ENCODE results near the gene MAP1S. TPM values are rescaled to one million over a fixed set of nuclear protein-coding genes. Genes with fewer than 3 reads are reported as not detected.
"Not testable (repeated sequence)": the region's sequence is repeated elsewhere in the genome, so short reads cannot be mapped to it uniquely, and the experiment has no call there.

Gene MAP1S
- total RNA-seq, 1 donor from 2014 or later = 30.2 TPM

DNA sequence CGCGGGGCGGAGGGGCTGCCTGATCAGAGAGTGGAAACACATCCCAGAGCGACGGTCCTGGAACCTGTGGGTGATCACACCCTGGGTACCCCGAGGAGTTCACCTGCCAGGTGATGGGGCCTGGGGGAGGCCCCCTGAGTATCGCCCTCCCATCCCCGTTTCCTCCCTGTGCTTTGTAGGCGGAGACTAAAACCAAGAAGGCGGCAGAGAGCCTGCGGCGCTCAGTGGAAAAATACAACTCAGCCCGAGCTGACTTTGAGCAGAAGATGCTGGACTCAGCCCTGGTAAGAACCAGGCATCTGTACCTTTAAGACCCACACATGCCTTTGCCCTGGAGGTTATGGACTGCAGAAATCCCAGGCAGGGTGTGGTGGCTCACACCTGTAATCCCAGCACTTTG, 51.3 kb downstream of the MAP1S start:
- intact Hi-C loops (cut with DNase I) = no loop called here
- no peak for TF ChIP-seq POLR2AphosphoS5 (IDR thresholded peaks at IDR 0.05; ENCODE audit: insufficient read depth in 1 of 2, low read depth in 1 of 2)
- TF ChIP-seq, protein P1, sequence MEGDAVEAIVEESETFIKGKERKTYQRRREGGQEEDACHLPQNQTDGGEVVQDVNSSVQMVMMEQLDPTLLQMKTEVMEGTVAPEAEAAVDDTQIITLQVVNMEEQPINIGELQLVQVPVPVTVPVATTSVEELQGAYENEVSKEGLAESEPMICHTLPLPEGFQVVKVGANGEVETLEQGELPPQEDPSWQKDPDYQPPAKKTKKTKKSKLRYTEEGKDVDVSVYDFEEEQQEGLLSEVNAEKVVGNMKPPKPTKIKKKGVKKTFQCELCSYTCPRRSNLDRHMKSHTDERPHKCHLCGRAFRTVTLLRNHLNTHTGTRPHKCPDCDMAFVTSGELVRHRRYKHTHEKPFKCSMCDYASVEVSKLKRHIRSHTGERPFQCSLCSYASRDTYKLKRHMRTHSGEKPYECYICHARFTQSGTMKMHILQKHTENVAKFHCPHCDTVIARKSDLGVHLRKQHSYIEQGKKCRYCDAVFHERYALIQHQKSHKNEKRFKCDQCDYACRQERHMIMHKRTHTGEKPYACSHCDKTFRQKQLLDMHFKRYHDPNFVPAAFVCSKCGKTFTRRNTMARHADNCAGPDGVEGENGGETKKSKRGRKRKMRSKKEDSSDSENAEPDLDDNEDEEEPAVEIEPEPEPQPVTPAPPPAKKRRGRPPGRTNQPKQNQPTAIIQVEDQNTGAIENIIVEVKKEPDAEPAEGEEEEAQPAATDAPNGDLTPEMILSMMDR (IDR thresholded peaks at IDR 0.05) = no peak
- no peak for TF ChIP-seq POLR2A (IDR thresholded peaks at IDR 0.05)

DNA sequence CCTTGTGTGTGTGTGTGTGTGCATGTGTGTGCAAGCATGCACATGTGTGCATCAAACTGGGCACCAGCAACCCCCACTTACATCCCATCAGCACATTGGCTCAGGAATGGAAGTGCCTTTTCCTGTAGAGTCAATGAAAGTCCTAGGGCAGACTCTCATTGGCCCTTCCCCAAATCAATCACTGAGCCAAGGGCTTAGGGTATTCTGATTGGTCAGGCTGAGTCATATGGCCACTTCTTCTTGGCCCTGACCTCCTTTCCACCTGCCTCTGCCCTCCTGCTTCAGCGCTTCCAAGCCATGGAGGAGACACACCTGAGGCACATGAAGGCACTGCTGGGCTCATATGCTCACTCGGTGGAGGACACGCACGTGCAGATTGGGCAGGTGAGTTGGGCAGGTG, 52.9 kb downstream of the MAP1S start:
- DNase-seq (ENCODE audit: extremely low spot score in 2 of 2) = no peak
- H3K27me3 ChIP-seq = no peaks in the 10 kb centered on the region
- no peaks in the 10 kb centered on the region for H3K9me3 ChIP-seq
- intact Hi-C loops (cut with DNase I) = no loop called here
- H3K36me3 ChIP-seq = no peaks in the 10 kb centered on the region
- no peak overlapping the region for H3K4me3 ChIP-seq
- H3K4me1 ChIP-seq = no peaks in the 10 kb centered on the region
- TF ChIP-seq, protein P1 (IDR thresholded peaks at IDR 0.05) = no peak
- TF ChIP-seq POLR2AphosphoS5 (IDR thresholded peaks at IDR 0.05; ENCODE audit: insufficient read depth in 1 of 2, low read depth in 1 of 2) (no peak), POLR2A (IDR thresholded peaks at IDR 0.05) (no peak)
- no peak overlapping the region for H3K27ac ChIP-seq

More for the DNA sequence above, 51.3 kb downstream of the MAP1S start:
- Histone ChIP-seq H3K4me1 (peaks cover 7% of the 10 kb centered on the region), H3K27me3 (no peaks in the 10 kb centered on the region), H3K36me3 (no peaks in the 10 kb centered on the region), H3K9me3 (no peaks in the 10 kb centered on the region), H3K27ac (no peak overlapping the region), H3K4me3 (no peak overlapping the region)
- no peak for DNase-seq (ENCODE audit: extremely low spot score in 2 of 2)

DNA sequence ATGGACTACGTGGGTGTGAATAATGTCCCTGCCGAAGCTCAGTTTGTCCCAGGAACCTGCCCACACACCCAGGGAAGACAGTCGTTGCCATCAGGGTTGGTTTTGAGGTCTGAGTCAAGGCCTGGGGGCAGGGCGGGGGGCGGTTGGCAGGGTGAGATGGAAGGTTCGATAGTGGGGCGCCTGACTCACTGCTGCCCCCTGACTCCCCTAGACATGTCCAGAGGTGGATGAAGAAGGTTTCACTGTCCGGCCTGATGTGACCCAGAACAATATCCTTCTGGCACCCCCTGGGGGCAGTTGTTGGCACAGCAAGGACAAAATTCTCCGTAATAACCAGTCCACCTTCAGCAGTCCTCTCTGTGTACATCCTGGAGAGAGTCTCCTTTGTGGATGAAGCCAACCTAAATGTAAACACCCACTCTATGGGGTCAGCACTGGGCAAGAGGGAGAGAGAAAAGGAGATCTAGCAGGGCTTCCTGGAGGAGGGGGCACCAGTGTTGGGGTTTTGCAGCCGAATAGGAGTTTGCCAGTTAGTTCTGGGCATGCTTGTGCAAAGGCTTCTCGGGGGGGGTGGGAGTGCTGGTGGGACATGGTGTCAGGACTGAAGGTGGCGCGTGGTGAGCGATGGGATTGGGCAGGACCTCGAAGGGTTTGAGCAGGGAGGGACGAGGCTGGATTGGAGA, 56.1 kb downstream of the MAP1S start:
- Histone ChIP-seq H3K4me3 (no peak overlapping the region), H3K4me1 (peaks cover 12% of the 10 kb centered on the region), H3K27me3 (no peaks in the 10 kb centered on the region), H3K27ac (no peak overlapping the region), H3K9me3 (no peaks in the 10 kb centered on the region), H3K36me3 (no peaks in the 10 kb centered on the region)
- no peak for DNase-seq (ENCODE audit: extremely low spot score in 2 of 2)
- intact Hi-C loops (cut with DNase I) = no loop called here
- TF ChIP-seq POLR2AphosphoS5 (IDR thresholded peaks at IDR 0.05; ENCODE audit: insufficient read depth in 1 of 2, low read depth in 1 of 2) = no peak
- TF ChIP-seq, protein P1 (IDR thresholded peaks at IDR 0.05) = peak in 1 of 3 experiments; percentile 21

DNA sequence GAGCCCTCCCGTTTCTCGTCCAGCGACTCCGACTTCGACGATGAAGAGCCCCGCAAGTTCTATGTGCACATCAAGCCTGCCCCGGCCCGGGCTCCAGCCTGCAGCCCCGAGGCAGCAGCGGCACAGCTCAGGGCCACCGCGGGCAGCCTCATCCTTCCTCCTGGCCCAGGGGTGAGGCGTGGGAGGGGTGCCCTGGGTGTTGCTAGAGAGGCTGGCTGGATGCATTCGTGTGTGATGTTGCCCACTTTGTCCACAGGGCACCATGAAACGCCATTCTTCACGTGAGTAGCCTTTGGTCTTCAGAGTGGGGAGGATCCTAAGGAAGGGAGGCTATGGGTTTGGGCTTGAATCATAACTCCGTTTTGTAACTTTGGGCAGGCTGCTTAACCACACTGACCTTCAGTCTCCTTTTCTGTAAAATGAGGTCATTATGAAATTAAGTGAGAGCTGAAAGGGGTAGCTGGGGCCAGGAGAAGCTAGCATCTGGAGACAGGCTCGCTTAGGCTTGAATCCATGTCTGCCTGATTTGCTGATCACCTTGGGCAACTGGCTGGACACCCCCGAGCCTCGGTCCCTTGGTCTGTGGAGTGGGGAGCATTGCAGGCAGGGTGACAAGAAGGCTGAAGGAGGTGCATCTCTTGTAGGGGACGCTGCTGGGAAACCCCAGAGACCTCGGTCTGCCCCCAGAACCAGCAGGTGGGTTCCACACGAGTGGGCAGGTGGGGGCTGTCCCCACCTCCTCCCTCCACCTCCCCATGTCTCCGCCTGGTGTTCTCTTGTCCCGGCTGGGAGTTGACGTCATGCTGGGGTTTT, 56.9 kb downstream of the MAP1S start:
- no peak for DNase-seq (ENCODE audit: extremely low spot score in 2 of 2)
- no peaks in the 10 kb centered on the region for H3K27me3 ChIP-seq
- peaks cover 12% of the 10 kb centered on the region for H3K4me1 ChIP-seq
- no peaks in the 10 kb centered on the region for H3K36me3 ChIP-seq
- intact Hi-C loops (cut with DNase I) = no loop called here
- no peak overlapping the region for H3K27ac ChIP-seq
- H3K4me3 ChIP-seq = no peak overlapping the region
- no peak for TF ChIP-seq POLR2AphosphoS5 (IDR thresholded peaks at IDR 0.05; ENCODE audit: insufficient read depth in 1 of 2, low read depth in 1 of 2)
- no peak for TF ChIP-seq POLR2A (IDR thresholded peaks at IDR 0.05)
- TF ChIP-seq, protein P1 (IDR thresholded peaks at IDR 0.05) = no peak
- H3K9me3 ChIP-seq = no peaks in the 10 kb centered on the region

DNA sequence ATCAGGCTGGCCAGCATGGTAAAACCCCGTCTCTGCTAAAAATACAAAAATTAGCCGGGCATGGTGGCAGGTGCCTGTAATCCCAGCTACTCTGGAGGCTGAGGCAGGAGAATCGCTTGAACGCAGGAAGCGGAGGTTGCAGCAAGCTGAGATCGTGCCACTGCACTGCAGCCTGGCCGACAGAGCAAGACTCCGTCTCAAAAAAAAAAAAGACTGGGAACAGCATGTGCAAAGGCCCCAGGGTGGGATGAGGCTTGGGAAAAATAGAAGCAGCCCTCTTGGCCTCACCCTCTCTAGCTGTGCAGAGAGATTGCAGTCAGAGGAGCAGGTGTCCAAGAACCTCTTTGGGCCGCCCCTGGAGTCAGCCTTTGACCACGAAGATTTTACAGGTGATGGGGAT, 58.6 kb downstream of the MAP1S start:
- H3K4me3 ChIP-seq; H3K27me3 ChIP-seq; H3K27ac ChIP-seq; H3K9me3 ChIP-seq; H3K36me3 ChIP-seq; intact Hi-C loops (cut with DNase I); DNase-seq (ENCODE audit: extremely low spot score in 2 of 2): not testable (repeated sequence)
- H3K4me1 ChIP-seq = peaks cover 12% of the 10 kb centered on the region

Data from vagina (tissue), 2 donors.